ENCODE data around the gene NR3C2.

DNA sequence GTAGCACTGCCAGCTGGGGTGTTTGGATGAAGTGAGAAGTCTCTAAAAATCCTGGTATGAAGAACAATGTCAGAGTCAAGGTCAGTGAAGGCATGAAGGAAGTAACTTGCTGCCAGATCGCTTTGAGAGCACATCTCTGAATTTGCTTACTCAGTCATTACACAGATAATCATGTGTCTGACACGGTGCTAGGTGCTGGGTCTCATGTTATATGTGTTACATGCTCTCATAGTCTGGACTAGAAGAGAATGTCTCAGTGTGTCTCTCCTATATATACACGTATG, 372.4 kb downstream of the NR3C2 start:
- TF ChIP-seq, protein P1, sequence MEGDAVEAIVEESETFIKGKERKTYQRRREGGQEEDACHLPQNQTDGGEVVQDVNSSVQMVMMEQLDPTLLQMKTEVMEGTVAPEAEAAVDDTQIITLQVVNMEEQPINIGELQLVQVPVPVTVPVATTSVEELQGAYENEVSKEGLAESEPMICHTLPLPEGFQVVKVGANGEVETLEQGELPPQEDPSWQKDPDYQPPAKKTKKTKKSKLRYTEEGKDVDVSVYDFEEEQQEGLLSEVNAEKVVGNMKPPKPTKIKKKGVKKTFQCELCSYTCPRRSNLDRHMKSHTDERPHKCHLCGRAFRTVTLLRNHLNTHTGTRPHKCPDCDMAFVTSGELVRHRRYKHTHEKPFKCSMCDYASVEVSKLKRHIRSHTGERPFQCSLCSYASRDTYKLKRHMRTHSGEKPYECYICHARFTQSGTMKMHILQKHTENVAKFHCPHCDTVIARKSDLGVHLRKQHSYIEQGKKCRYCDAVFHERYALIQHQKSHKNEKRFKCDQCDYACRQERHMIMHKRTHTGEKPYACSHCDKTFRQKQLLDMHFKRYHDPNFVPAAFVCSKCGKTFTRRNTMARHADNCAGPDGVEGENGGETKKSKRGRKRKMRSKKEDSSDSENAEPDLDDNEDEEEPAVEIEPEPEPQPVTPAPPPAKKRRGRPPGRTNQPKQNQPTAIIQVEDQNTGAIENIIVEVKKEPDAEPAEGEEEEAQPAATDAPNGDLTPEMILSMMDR (IDR thresholded peaks at IDR 0.05) = no peak
- no peak for TF ChIP-seq POLR2A (IDR thresholded peaks at IDR 0.05)

Data from testis (tissue), 2 donors.